GM06990 (cell line): ENCODE results near the gene ENDOU.

Experiments
- DNase-seq: peaks from one replicate; pipeline ENCODE4 v3.0.0-alpha.2; 2011; ENCODE audit not compliant: insufficient read length; ENCODE audit errors: extremely low read depth
- H3K27me3 ChIP-seq: replicated peaks from 2 replicates; pipeline ENCODE4 v1.6.0; 2011; ENCODE audit warnings: low read length; ENCODE audit not compliant: control insufficient read depth, insufficient read depth
- H3K36me3 ChIP-seq: 2 replicates; pipeline ENCODE4 v1.5.1; 2011; ENCODE audit warnings: low read length; ENCODE audit not compliant: control insufficient read depth, insufficient read depth
- H3K4me3 ChIP-seq: replicated peaks from 2 replicates; pipeline ENCODE4 v1.5.1; 2011; ENCODE audit warnings: low read depth, mild to moderate bottlenecking, control low read depth, low read length
- TF ChIP-seq, protein P1 (sequence below): IDR thresholded peaks from 2 replicates; pipeline ENCODE4 v1.5.1; 2011; ENCODE audit warnings: low read length, control low read depth, mild to moderate bottlenecking, inconsistent platforms; ENCODE audit not compliant: insufficient read depth, poor library complexity, severe bottlenecking

The ENDOU gene

DNA sequence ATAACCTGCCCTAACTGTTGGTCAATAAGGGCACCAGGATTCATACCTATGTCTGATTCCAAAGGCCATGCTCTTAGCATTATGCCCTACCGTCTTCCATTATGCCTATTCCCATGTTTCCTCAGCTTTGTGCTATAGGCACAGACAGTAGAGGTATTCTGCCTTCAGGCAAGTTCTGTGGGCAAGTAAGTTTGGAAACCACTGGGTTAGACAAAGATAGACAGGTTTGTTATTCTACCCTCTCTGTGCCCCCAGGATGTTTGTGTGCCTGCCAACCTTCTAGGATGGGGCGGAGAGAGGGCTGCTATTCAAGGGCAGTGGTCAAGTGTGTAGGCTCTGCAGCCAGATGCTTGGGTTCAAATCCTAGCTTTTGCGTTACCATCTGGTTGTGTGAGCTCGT lies 28.8 kb upstream of the ENDOU start:
- H3K36me3 ChIP-seq: no peaks in the 10 kb centered on the region
- H3K4me3 ChIP-seq: no peak overlapping the region
- TF ChIP-seq, protein P1, sequence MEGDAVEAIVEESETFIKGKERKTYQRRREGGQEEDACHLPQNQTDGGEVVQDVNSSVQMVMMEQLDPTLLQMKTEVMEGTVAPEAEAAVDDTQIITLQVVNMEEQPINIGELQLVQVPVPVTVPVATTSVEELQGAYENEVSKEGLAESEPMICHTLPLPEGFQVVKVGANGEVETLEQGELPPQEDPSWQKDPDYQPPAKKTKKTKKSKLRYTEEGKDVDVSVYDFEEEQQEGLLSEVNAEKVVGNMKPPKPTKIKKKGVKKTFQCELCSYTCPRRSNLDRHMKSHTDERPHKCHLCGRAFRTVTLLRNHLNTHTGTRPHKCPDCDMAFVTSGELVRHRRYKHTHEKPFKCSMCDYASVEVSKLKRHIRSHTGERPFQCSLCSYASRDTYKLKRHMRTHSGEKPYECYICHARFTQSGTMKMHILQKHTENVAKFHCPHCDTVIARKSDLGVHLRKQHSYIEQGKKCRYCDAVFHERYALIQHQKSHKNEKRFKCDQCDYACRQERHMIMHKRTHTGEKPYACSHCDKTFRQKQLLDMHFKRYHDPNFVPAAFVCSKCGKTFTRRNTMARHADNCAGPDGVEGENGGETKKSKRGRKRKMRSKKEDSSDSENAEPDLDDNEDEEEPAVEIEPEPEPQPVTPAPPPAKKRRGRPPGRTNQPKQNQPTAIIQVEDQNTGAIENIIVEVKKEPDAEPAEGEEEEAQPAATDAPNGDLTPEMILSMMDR: no peak
- no peaks in the 10 kb centered on the region for H3K27me3 ChIP-seq
- no peak for DNase-seq

- Histone ChIP-seq H3K4me3 (no peak overlapping the region), H3K36me3 (no peaks in the 10 kb centered on the region), H3K27me3 (no peaks in the 10 kb centered on the region)
- DNase-seq: no peak
- TF ChIP-seq, protein P1: no peak
Observed at GRCh38 chr12:47753021-47754001, 28.0 kb upstream of the ENDOU start.

DNA sequence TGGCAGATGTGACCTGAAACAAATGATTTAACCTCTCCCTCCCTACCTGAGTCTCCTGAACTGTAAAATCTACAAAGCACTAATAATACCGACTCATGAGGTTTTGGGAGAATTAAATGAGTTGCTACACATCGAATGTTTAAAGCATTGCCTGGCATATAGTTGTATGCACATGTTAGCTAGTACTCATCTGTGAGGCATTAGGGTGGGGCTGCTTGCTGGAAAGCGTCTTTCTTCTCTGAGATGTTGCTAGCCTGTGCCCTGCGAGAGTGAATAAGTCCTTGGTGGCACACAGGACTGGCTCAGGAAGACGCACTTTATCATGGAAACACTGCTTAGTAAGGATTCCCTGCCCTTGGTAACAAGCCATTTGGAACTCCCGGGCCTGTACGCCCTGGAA lies 27.3 kb upstream of the ENDOU start:
- Histone ChIP-seq H3K27me3 (no peaks in the 10 kb centered on the region), H3K4me3 (no peak overlapping the region), H3K36me3 (no peaks in the 10 kb centered on the region)
- DNase-seq: no peak
- TF ChIP-seq, protein P1: no peak

DNA sequence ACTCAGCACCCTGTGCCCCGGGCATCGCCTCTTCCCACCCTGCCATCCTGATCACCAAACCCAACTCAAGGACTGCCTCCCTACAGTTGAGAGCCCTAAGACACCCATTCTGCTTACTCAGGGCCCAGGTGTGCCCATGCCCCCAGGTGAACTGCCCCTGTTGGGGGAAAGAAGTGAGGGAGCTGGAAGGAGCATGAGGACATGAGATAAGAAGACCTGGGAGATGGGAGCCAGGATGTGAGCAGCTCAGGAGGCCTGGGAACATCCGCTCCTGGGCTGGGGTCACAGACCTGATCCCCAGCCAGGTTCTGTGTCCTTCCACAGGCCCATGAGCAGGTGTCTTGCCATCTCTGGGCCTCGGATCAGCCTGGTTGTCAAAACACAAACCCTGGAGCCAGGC lies 26.8 kb upstream of the ENDOU start:
- no peak for DNase-seq
- H3K27me3 ChIP-seq: no peaks in the 10 kb centered on the region
- no peaks in the 10 kb centered on the region for H3K36me3 ChIP-seq
- H3K4me3 ChIP-seq: no peak overlapping the region
- TF ChIP-seq, protein P1: no peak

GRCh38 chr12:47751561-47751960 lies 26.3 kb upstream of the ENDOU start:
- TF ChIP-seq, protein P1: no peak
- no peaks in the 10 kb centered on the region for H3K36me3 ChIP-seq
- H3K27me3 ChIP-seq: no peaks in the 10 kb centered on the region
- no peak overlapping the region for H3K4me3 ChIP-seq
- no peak for DNase-seq
